NCI-H446 (cell line): ENCODE data around the gene DHDDS.
"Not testable (repeated sequence)": the region's sequence is repeated elsewhere in the genome, so short reads cannot be mapped to it uniquely, and the experiment has no call there.

Experiments
- DNase-seq, 2 experiments: peaks; one replicate each; lab custom pipeline; 2025; lab: John Stamatoyannopoulos, UW

Gene DHDDS

GRCh38 chr1:26477446-26478152 is 45.5 kb downstream of the DHDDS start:
- no peak for DNase-seq

- DNase-seq = no peak
Measured at GRCh38 chr1:26478159-26478558, 46.0 kb downstream of the DHDDS start.

DNA sequence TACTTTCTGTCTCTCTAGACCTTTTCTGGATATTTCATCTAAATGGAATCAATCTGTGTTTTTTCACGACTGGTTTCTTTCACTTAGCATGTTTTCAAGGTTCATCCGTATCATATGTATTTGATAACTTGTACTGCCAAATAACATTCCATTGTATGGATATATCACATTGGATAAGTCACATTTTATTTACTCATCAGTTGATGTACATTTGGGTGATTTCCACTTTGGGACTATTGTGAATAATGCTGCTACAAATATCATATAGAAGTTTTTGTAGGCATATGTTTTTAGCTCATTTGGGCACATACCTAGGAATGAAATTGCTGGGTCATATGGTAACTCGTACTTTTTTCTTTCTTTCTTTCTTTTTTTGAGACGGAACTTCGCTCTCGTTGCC is 46.9 kb downstream of the DHDDS start:
- no peak for DNase-seq

DNA sequence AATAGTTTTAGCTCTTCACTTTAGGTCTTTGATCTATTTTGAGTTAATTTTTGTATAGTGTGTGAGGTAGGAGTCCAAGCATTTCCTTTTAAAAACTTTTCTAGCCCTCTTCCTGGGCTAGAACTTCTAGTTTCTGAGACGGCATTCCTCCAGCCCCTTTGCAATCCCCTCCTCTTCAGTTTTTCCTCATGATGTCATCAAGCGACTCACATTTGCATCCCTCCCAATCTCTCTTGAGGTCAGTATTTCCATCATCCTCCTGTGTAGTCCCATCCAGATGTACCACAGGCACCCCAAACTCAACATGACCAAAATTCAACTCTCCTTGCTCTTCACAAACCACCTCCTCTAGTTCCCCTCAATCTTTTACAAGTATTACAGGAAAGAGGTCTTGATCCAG is 50.8 kb downstream of the DHDDS start:
- DNase-seq = no peak

GRCh38 chr1:26483980-26484379 is 51.9 kb downstream of the DHDDS start:
- no peak for DNase-seq

DNA sequence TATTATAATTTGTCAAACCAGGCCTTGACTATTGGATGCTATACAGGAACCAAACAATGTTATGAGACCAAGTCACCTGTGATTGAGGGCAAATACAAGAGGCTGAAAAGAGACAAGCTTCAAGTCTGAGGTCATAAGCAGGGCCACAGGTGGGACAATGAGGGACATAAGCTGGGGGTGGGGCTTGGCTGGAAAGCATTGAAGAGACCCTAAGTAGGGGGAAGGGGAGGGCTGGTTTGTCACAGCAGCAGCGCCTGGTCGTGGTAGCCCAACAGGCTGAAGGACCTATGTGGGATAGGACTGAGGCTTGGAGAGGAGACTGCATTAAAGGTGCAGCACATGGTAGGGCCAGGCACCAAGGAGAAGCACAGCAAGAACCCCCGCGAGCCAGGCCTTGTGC is 58.0 kb downstream of the DHDDS start:
- no peak for DNase-seq

DNA sequence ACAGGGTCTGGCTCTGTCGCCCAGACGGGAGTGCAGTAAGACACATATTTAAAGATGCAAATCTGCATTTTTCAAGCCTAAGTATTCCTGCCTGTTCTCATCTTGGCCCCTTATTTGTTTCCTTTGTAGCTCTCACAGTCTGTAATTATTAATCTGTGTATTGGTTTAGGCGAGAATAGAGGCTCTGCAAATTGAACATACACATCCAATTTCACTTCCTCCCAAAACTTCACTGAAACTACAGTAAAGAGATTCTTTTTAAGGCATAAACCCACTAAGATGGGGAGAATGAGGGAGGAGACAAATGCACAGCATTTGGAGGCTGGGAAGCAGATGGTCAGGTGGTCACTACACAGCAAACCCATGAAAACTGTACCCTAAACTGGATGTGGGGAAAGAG is 61.1 kb downstream of the DHDDS start:
- no peak for DNase-seq

- no peak for DNase-seq
Measured at GRCh38 chr1:26493938-26494337, 61.8 kb downstream of the DHDDS start.

DNA sequence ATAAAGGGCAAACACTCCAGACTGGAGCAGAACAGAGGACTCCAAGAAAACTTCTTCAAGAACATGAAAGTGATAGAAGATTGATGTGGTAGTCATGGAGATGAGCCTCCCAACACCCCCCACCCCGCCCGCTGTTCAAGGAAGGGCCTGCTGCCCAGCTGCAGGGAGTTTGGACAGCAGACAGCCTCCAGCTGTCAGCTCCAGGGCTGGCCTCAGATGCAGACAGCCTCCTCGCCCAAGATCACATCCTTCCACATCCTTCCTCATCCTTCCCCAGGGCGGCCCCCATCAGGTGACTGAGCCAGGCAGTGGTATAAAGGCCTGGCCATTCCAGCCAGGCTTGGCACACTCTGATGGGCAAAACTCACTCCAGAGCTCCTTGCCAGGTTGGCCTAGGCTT is 64.7 kb downstream of the DHDDS start:
- peak in 1 of 2 experiments; percentile 30 for DNase-seq

GRCh38 chr1:26498894-26499293 is 66.8 kb downstream of the DHDDS start:
- no peak for DNase-seq

GRCh38 chr1:26500488-26501175 is 68.5 kb downstream of the DHDDS start:
- DNase-seq = peak; percentile 67 to 88

DNA sequence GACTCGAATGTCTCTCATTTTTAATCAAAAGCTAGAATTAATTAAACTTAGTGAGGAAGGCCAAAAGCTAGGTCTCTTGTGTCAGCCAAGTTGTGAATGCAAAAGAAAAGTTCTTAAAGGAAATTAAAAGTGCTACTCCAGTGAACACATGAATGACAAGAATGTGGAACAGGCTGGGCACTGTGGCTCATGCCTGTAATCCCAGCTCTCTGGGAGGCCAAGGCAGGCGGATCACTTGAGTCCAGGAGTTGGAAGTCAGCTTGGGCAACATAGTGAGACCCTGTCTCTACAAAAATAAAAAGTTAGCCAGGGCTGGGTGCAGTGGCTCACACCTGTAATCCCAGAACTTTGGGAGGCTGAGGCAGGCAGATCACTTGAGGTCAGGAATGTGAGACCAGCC is 78.6 kb downstream of the DHDDS start:
- DNase-seq = not testable (repeated sequence)

GRCh38 chr1:26515836-26516235 is 83.7 kb downstream of the DHDDS start:
- DNase-seq = not testable (repeated sequence)

DNA sequence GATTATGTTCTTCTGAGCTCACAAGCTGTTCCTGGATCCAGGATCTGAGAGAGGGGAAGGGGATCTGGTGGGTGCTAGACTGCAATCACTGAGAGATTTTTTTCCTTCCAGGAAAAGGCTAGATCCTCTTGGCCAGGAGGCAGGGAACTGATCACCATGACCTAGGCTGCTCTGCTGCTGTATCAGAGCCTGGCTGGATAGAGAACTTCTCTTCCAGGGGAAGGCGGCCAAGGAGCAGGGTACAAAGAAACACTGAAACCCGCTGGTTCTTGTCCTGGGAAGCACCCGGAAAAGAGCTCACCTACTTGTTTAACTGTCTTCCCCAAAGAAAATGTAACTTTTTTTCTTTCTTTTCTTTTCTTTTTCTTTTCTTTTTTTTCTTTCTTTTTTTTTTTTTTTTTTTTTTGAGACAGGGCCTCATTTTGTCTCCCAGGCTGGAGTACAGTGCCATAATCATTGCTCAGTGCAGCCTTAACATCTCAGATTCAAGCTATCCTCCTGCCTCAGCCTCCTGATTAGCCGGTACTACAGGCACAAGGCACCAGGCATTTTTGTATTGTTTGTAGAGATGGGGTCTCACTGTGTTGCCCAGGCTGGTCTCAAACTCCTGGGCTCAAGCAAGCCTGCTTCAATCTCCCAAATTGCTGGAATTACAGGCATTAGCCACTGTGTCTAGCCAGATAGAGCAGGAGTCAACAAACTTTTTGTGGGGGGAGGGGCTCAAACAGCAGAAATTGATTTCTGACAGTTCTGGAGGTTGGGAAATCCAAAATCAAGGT is 85.1 kb downstream of the DHDDS start:
- no peak for DNase-seq

DNA sequence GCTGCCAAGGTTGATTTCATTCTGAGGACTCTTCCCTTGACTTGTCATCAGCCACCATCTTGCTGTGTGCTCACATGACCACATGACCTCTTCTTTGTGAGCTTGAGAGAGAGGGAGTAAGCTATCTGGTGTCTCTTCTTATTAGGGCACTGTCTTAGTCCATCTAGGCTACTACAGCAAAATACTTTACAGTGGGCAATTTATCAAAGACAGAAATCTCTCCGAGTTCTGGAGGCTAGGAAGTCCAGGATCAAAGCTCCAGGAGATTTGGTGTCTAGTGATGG is 85.6 kb downstream of the DHDDS start:
- no peak for DNase-seq

DNA sequence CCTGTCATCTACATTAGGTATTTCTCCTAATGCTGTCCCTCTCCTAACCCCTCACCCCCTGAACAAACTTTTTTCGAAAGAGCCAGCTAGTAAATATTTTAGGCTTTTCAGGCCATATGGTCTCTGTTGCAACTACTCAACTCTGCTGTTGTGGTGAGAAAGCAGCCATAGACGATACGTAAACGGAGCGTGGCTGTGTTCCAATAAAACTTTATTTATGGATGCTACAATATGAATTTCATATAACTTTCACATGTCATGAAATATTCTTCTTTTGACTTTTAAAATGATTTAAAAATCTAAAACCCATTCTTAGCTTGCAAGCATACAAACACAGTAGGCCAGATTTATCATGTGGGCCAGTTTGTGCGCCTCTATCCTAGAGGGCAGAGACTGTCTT is 86.2 kb downstream of the DHDDS start:
- DNase-seq = no peak

DNA sequence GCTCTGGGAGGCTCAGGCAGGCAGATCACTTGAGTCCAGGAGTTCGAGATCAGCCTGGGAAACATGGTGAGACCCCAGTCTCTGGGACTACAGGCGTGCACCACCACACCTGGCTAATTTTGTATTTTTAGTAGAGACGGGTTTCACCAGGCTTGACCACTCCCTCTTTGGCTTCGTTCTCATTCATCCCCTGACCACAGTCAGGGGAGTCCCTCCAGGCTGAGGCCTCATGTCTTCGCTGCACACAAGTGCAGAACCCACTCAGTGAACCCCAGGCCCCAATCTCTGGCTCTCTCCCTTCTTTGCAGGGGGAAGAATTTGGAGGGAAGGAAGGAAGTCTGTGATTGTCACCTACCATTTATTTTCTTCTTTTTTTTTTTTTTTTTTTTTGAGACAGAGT is 88.2 kb downstream of the DHDDS start:
- DNase-seq = no peak
